A549 (cell line): ENCODE measurements around the gene ELOB. TPM values are rescaled to one million over a fixed set of nuclear protein-coding genes. Genes with fewer than 3 reads are reported as not detected.
A peak's percentile ranks its signal among the peaks of the same experiment; 100 is the strongest.

Experiments used
- ATAC-seq, 2 experiments: fragments of 200-7000 bp in 1 of 2; fragments of >200 bp in 1 of 2; cut with Nextera tagmentation in 1 of 2; cut with Tn5 transposase in 1 of 2; 3 replicates each; pipeline versions ENCODE4 v1.8.0 to v1.9.1; 2018 to 2020; ENCODE audit warnings: mild to moderate bottlenecking in 1 of 2, moderate library complexity in 1 of 2
- CTCF ChIA-PET: fragments of 300-600 bp; sonication (Branson Sonifier 250); formaldehyde crosslinking; extraction: SDS; loops from one replicate; lab custom pipeline; 2021; ENCODE audit warnings: antibody characterized with exemption, inconsistent platforms; lab: Yijun Ruan, JAX
- POLR2A ChIA-PET: fragments of 350-600 bp; formaldehyde crosslinking; extraction: SDS; loops from one replicate; lab custom pipeline; 2021; ENCODE audit warnings: antibody characterized with exemption, inconsistent platforms; lab: Yijun Ruan, JAX
- DNase-seq, 2 experiments: peaks; one replicate each; pipeline versions ENCODE4 v3.0.0 to v3.0.0-alpha.2; 2011 to 2016; ENCODE audit warnings: low read depth in 1 of 2, low spot score in 1 of 2
- FAIRE-seq: peaks from 2 replicates; lab custom pipeline; 2011; peaks lifted over from hg19 to GRCh38; lab: Jason Lieb, UNC
- H3K27ac ChIP-seq, 2 experiments: fragments of >200 bp; sonication (Bioruptor Twin); formaldehyde crosslinking; 3 replicates each; pipeline ENCODE4 v1.5.1; 2016 to 2017
- H3K4me1 ChIP-seq: fragments of >200 bp; sonication (Bioruptor Twin); formaldehyde crosslinking; 3 replicates; pipeline ENCODE4 v1.6.1; 2016
- H3K4me2 ChIP-seq: fragments of >200 bp; sonication (Bioruptor Twin); formaldehyde crosslinking; 3 replicates; pipeline ENCODE4 v1.6.1; 2016
- H3K4me3 ChIP-seq: fragments of >200 bp; sonication (Bioruptor Twin); formaldehyde crosslinking; 3 replicates; pipeline ENCODE4 v1.5.1; 2016
- H3K9me3 ChIP-seq: fragments of >200 bp; sonication (Bioruptor Twin); formaldehyde crosslinking; 3 replicates; pipeline ENCODE4 v1.6.1; 2016
- CBX2 ChIP-seq: fragments of 200-600 bp; sonication (generic); IDR thresholded peaks from 2 replicates; pipeline ENCODE4 v1.6.1; 2016; ENCODE audit warnings: low read depth, mild to moderate bottlenecking, borderline replicate concordance
- CHD2 ChIP-seq: fragments of 150-350 bp; IDR thresholded peaks from 2 replicates; pipeline ENCODE4 v1.6.1; 2014; ENCODE audit warnings: low read length; ENCODE audit not compliant: partially characterized antibody
- CHD4 ChIP-seq: fragments of 200-600 bp; sonication (generic); IDR thresholded peaks from 2 replicates; pipeline ENCODE4 v1.6.1; 2016; ENCODE audit warnings: antibody characterized with exemption, mild to moderate bottlenecking, borderline replicate concordance
- EHF ChIP-seq: fragments of 250-450 bp; sonication (Bioruptor Pico); IDR thresholded peaks from 2 replicates; pipeline ENCODE4 v1.5.0; 2020; ENCODE audit warnings: mild to moderate bottlenecking
- EHMT2 ChIP-seq: fragments of 200-600 bp; sonication (generic); IDR thresholded peaks from 2 replicates; pipeline ENCODE4 v1.6.1; 2016; ENCODE audit warnings: antibody characterized with exemption, low read depth, mild to moderate bottlenecking, moderate library complexity
- EP300 ChIP-seq, 2 experiments: fragments of >200 bp; sonication (Bioruptor Twin); formaldehyde crosslinking; IDR thresholded peaks; 2 replicates in 1 of 2; 3 replicates in 1 of 2; pipeline ENCODE4 v1.6.1; 2016 to 2017
- FOSB ChIP-seq: fragments of 250-450 bp; sonication (Bioruptor Pico); IDR thresholded peaks from 2 replicates; pipeline ENCODE4 v1.5.0; 2020; ENCODE audit warnings: mild to moderate bottlenecking, moderate library complexity
- FOSL2 ChIP-seq, 2 experiments: fragments of 450-650 bp in 1 of 2; fragments of >200 bp in 1 of 2; sonication (Bioruptor Twin) in 1 of 2; formaldehyde crosslinking; IDR thresholded peaks; 2 replicates each; pipeline versions ENCODE4 v1.5.0 to v1.6.1; 2016 to 2020; ENCODE audit warnings: mild to moderate bottlenecking in 1 of 2, moderate library complexity in 1 of 2
- HDAC2 ChIP-seq: fragments of 200-600 bp; sonication (generic); IDR thresholded peaks from 2 replicates; pipeline ENCODE4 v1.6.1; 2016
- HEYL ChIP-seq: fragments of 250-450 bp; sonication (Bioruptor Pico); IDR thresholded peaks from 2 replicates; pipeline ENCODE4 v1.8.0; 2021; ENCODE audit warnings: mild to moderate bottlenecking, moderate library complexity
- HOXB13 ChIP-seq: fragments of 250-450 bp; sonication (Bioruptor Pico); IDR thresholded peaks from 2 replicates; pipeline ENCODE4 v1.5.0; 2020; ENCODE audit warnings: low read depth, mild to moderate bottlenecking, moderate library complexity
- HOXB5 ChIP-seq: fragments of 250-450 bp; sonication (Bioruptor Pico); IDR thresholded peaks from 2 replicates; pipeline ENCODE4 v1.5.0; 2020; ENCODE audit warnings: mild to moderate bottlenecking, moderate library complexity
- JUN ChIP-seq, 2 experiments: fragments of >200 bp; sonication (Bioruptor Twin); formaldehyde crosslinking; IDR thresholded peaks; 2 replicates in 1 of 2; 3 replicates in 1 of 2; pipeline ENCODE4 v1.6.1; 2016 to 2017
- KDM1A ChIP-seq: fragments of 200-600 bp; sonication (generic); IDR thresholded peaks from 2 replicates; pipeline ENCODE4 v1.6.1; 2016; ENCODE audit warnings: low read depth, mild to moderate bottlenecking
- MYC ChIP-seq: IDR thresholded peaks from 2 replicates; pipeline ENCODE4 v1.6.1; 2012; ENCODE audit warnings: mild to moderate bottlenecking, inconsistent platforms, low read length, improper control_type of control experiment, borderline replicate concordance
- NFE2L2 ChIP-seq: fragments of 150-350 bp; conservative IDR thresholded peaks from 2 replicates; pipeline ENCODE4 v1.6.1; 2014; ENCODE audit warnings: low read length
- NPAS2 ChIP-seq: fragments of 250-450 bp; sonication (Bioruptor Pico); IDR thresholded peaks from 2 replicates; pipeline ENCODE4 v1.8.0; 2022; ENCODE audit warnings: mild to moderate bottlenecking, moderate library complexity, borderline replicate concordance
- PHF8 ChIP-seq: fragments of 200-600 bp; sonication (generic); IDR thresholded peaks from 2 replicates; pipeline ENCODE4 v1.6.1; 2016; ENCODE audit warnings: low read depth, mild to moderate bottlenecking, antibody characterized with exemption, moderate library complexity, borderline replicate concordance
- POLR2AphosphoS2 ChIP-seq: conservative IDR thresholded peaks from 2 replicates; pipeline ENCODE4 v1.6.1; 2012; ENCODE audit warnings: low read length, improper control_type of control experiment, inconsistent platforms
- RAD21 ChIP-seq, 2 experiments: fragments of >200 bp in 1 of 2; sonication (Bioruptor Twin) in 1 of 2; formaldehyde crosslinking in 1 of 2; IDR thresholded peaks in 1 of 2; conservative IDR thresholded peaks in 1 of 2; 2 replicates in 1 of 2; 3 replicates in 1 of 2; pipeline ENCODE4 v1.6.1; 2012 to 2018; ENCODE audit warnings: inconsistent platforms in 1 of 2
- RCOR1 ChIP-seq: fragments of 150-350 bp; IDR thresholded peaks from 2 replicates; pipeline ENCODE4 v1.6.1; 2014; ENCODE audit warnings: antibody characterized with exemption, low read length, low read depth
- RFX5 ChIP-seq: fragments of 450-650 bp; IDR thresholded peaks from 2 replicates; pipeline ENCODE4 v1.7.1; 2014; ENCODE audit warnings: antibody characterized with exemption, mild to moderate bottlenecking, moderate library complexity
- SMC3 ChIP-seq: fragments of >200 bp; sonication (Bioruptor Twin); formaldehyde crosslinking; IDR thresholded peaks from 3 replicates; pipeline ENCODE4 v1.6.1; 2018; ENCODE audit warnings: inconsistent platforms
- TFCP2L1 ChIP-seq: fragments of 250-450 bp; sonication (Bioruptor Pico); IDR thresholded peaks from 2 replicates; pipeline ENCODE4 v1.5.0; 2021; ENCODE audit warnings: mild to moderate bottlenecking
- ZC3H11A ChIP-seq: fragments of 450-650 bp; IDR thresholded peaks from 2 replicates; pipeline ENCODE4 v1.6.1; 2014; ENCODE audit warnings: antibody characterized with exemption, mild to moderate bottlenecking
- ZSCAN20 ChIP-seq: fragments of 250-450 bp; sonication (Bioruptor Pico); IDR thresholded peaks from 2 replicates; pipeline ENCODE4 v1.8.0; 2022; ENCODE audit warnings: mild to moderate bottlenecking, moderate library complexity
- WGBS: methylation state at CpG from one replicate; pipeline ENCODE4 v1.1.6; 2017; ENCODE audit errors: missing lambda C conversion rate; 5-methylcytosine and 5-hydroxymethylcytosine counted together
- polyA plus RNA-seq, 4 experiments: library from polyadenylated mRNA; depleted of rRNA in 3 of 4; stranded (reverse); fragments of >200 nt; fragmentation: RNase III in 1 of 4; extraction: RNeasy Plus Mini Kit Qiagen cat#74134 plus additional on column Dnase treatment in 1 of 4; gene quantifications; 2 replicates in 3 of 4; 3 replicates in 1 of 4; pipeline ENCODE4 v1.2.3, GENCODE V29; 2011 to 2017
- TF ChIP-seq, protein P1 (sequence below): fragments of 250-450 bp; sonication (Bioruptor Pico); IDR thresholded peaks from 2 replicates; pipeline ENCODE4 v1.5.0; 2021; ENCODE audit warnings: mild to moderate bottlenecking, moderate library complexity, borderline replicate concordance
- TF ChIP-seq, protein P2 (sequence below): fragments of 250-450 bp; sonication (Bioruptor Pico); IDR thresholded peaks from 2 replicates; pipeline ENCODE4 v1.5.0; 2020; ENCODE audit warnings: low read depth, mild to moderate bottlenecking, moderate library complexity
- TF ChIP-seq, protein P3 (sequence below): IDR thresholded peaks from 2 replicates; pipeline ENCODE4 v1.6.1; 2012
- TF ChIP-seq, protein P4 (sequence below): IDR thresholded peaks from 2 replicates; pipeline ENCODE4 v1.6.1; 2012; ENCODE audit warnings: low read depth, borderline replicate concordance
- TF ChIP-seq, protein P5 (sequence below): fragments of >200 bp; sonication (Bioruptor Twin); formaldehyde crosslinking; IDR thresholded peaks from 2 replicates; pipeline ENCODE4 v1.6.1; 2016

Gene ELOB
- polyA plus RNA-seq, 2 of the 4 experiments (the other 2 are of a cell fraction) = 136 to 494 TPM

DNA sequence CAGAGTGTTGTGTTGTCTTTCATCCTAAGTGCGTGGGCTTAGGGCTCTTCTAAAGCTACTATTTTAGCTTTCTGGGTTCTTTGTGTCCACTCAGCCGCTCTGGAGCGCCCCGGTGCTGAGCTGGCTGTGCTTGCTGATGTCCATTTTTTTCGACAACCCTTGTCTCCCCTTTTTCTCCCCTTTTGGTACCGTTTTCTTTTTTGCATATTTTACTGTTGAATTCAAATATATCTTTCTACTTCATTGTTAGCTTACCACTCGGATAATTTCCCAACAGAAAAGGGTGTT is 23.4 kb downstream of the ELOB start:
- WGBS = 1% methylated on average over 7 of the region's 7 CpGs

DNA sequence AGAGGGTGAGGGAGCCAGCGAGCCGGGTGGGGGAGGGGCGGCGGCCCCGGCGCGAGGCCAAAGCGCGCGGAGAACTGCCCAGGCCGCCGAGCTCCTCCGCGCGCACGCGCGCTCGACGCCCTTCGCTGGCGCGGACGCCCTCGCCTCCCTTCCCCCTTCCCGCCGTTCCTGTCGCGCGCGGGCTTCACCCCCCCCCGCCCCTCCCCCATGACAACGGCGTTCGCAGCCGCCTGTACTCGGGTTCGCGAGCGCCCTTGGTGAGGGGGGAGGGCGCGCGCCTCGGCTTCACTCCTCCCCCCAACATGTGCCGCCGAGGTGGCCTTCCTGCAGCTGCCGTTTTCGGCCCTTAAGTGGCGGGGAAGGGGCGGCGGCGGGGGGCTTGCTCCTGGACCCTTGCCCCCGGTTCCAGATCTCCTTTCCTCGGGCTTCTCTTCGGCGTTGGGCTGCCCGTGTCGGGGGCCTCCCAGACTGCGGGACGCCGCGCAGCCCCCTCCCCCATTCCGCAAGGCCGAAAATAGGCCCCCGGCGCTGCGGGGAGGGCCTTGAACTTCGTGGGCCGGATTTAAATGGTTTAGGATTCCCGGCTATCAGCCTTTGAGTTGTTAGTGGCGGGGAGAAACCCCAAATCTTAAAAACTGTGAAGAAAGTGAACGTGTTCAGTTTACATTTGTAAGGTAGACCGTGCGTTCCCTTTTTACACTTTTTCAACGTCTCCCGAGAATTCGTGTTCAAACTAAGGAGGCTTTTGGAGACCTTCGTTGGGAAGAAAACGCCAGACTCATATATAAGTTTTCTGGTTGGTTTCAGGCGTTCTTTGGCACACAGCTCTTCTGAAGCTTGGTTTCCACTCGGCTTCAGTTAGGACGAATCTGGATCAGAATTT is 24.0 kb downstream of the ELOB start:
- under 1% methylated on average over 31 of the region's 82 CpGs for WGBS
- Histone ChIP-seq H3K4me3 (peak overlapping the region; percentile 75), H3K9me3 (peaks cover 5% of the 10 kb centered on the region; the same call in 1 of the 3 replicates), H3K27ac (peak overlapping the region; percentile 98 to 100), H3K4me1 (peaks cover 33% of the 10 kb centered on the region), H3K4me2 (peak overlapping the region; percentile 94)
- CTCF ChIA-PET = interaction anchor here (0.9 to 2.2 kb wide), 8 partner anchors 9 to 115 kb away, joined by 3 to 9 read pairs (median 4); no protein-coding TSS in a partner anchor
- peak; percentile 81 to 90 for DNase-seq
- no peak for FAIRE-seq
- POLR2A ChIA-PET = interaction anchor here (0.6 to 1.7 kb wide), 13 partner anchors 10 to 153 kb away, joined by 3 to 13 read pairs (median 4); partner anchors contain the start of genes FLYWCH2, KCTD5 and PRSS27
- peak; percentile 71 to 75 for ATAC-seq
- TF ChIP-seq, protein P1, sequence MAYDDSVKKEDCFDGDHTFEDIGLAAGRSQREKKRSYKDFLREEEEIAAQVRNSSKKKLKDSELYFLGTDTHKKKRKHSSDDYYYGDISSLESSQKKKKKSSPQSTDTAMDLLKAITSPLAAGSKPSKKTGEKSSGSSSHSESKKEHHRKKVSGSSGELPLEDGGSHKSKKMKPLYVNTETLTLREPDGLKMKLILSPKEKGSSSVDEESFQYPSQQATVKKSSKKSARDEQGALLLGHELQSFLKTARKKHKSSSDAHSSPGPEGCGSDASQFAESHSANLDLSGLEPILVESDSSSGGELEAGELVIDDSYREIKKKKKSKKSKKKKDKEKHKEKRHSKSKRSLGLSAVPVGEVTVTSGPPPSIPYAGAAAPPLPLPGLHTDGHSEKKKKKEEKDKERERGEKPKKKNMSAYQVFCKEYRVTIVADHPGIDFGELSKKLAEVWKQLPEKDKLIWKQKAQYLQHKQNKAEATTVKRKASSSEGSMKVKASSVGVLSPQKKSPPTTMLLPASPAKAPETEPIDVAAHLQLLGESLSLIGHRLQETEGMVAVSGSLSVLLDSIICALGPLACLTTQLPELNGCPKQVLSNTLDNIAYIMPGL (CRISPR knock-in tag) = no peak
- TF ChIP-seq HOXB5 (CRISPR knock-in tag) (peak; percentile 58; the same call in 1 of the 2 replicates), SMC3 (peak; percentile 16; the same call in 1 of the 3 replicates), FOSL2 (IDR thresholded peaks at IDR 0.05) (no peak), FOSL2 (CRISPR knock-in tag; IDR thresholded peaks at IDR 0.05) (0 out of 2 replicates have a peak, but pooled peaks have one; percentile 1), CBX2 (no peak), HOXB13 (CRISPR knock-in tag) (no peak), RCOR1 (no peak), HEYL (CRISPR knock-in tag) (no peak), RAD21 (conservative IDR thresholded peaks at IDR 0.05 in 1 of 2, IDR thresholded peaks at IDR 0.05 in 1 of 2) (0 out of 5 replicates have a peak, but pooled peaks of 1 of the 2 experiments have one; percentile 13), EP300 (IDR thresholded peaks at IDR 0.05) (peak in 1 of 2 experiments; percentile 12; a peak in 1 of 5 replicates), ZSCAN20 (CRISPR knock-in tag) (no peak), MYC (peak; percentile 92; the same call in 1 of the 2 replicates), KDM1A (no peak), NPAS2 (CRISPR knock-in tag) (no peak), HDAC2 (0 out of 2 replicates have a peak, but pooled peaks have one; percentile 40), CHD2 (no peak), CHD4 (no peak), JUN (IDR thresholded peaks at IDR 0.05) (peak in 1 of 2 experiments; percentile 70; a peak in 2 of 5 replicates), PHF8 (no peak), FOSB (CRISPR knock-in tag) (no peak), POLR2AphosphoS2 (no peak), EHMT2 (no peak)
- TF ChIP-seq, protein P2, sequence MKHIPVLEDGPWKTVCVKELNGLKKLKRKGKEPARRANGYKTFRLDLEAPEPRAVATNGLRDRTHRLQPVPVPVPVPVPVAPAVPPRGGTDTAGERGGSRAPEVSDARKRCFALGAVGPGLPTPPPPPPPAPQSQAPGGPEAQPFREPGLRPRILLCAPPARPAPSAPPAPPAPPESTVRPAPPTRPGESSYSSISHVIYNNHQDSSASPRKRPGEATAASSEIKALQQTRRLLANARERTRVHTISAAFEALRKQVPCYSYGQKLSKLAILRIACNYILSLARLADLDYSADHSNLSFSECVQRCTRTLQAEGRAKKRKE = 0 out of 2 replicates have a peak, but pooled peaks have one; percentile 48
- TF ChIP-seq, protein P3, sequence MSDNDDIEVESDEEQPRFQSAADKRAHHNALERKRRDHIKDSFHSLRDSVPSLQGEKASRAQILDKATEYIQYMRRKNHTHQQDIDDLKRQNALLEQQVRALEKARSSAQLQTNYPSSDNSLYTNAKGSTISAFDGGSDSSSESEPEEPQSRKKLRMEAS = peak; percentile 92
- TF ChIP-seq, protein P4, sequence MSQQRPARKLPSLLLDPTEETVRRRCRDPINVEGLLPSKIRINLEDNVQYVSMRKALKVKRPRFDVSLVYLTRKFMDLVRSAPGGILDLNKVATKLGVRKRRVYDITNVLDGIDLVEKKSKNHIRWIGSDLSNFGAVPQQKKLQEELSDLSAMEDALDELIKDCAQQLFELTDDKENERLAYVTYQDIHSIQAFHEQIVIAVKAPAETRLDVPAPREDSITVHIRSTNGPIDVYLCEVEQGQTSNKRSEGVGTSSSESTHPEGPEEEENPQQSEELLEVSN = 0 out of 2 replicates have a peak, but pooled peaks have one; percentile 37
- TF ChIP-seq, protein P5, sequence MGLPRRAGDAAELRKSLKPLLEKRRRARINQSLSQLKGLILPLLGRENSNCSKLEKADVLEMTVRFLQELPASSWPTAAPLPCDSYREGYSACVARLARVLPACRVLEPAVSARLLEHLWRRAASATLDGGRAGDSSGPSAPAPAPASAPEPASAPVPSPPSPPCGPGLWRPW = no peak

More for the DNA sequence above, 23.4 kb downstream of the ELOB start:
- peaks cover 5% of the 10 kb centered on the region; the same call in 1 of the 3 replicates for H3K9me3 ChIP-seq
- H3K4me2 ChIP-seq = peak overlapping the region; percentile 94
- FAIRE-seq (no peak), ATAC-seq (no peak), DNase-seq (no peak)
- H3K4me1 ChIP-seq = peaks cover 33% of the 10 kb centered on the region
- TF ChIP-seq HEYL (CRISPR knock-in tag) = no peak
- TF ChIP-seq TFCP2L1 (CRISPR knock-in tag) = no peak
- no peak for TF ChIP-seq MYC
- no peak for TF ChIP-seq RFX5
- no peak for TF ChIP-seq JUN (IDR thresholded peaks at IDR 0.05)
- no peak for TF ChIP-seq NFE2L2
- TF ChIP-seq RCOR1 = no peak
- TF ChIP-seq HOXB13 (CRISPR knock-in tag) = no peak
- no peak for TF ChIP-seq EHF (CRISPR knock-in tag)
- no peak for TF ChIP-seq ZC3H11A
- POLR2A ChIA-PET = interaction anchor here (0.7 to 1.3 kb wide), 3 partner anchors 17 to 129 kb away, joined by 3 to 8 read pairs (median 6); partner anchors contain the start of genes FLYWCH2 and KCTD5
- H3K4me3 ChIP-seq = peak overlapping the region; percentile 75
- CTCF ChIA-PET = interaction anchor here (0.9 to 2.2 kb wide), 7 partner anchors 9 to 114 kb away, joined by 3 to 9 read pairs (median 4); no protein-coding TSS in a partner anchor
- peak overlapping the region; percentile 98 to 100 for H3K27ac ChIP-seq
